Activated B cell treated with CpG ODN at 0.5 μM for 24 hours (primary cell): ENCODE measurements around the gene ZDHHC1. TPM values are rescaled to one million over a fixed set of nuclear protein-coding genes. Genes with fewer than 3 reads are reported as not detected.

Experiments
- ATAC-seq: fragments of 200-7000 bp; cut with Tn5 transposase; one replicate; pipeline ENCODE4 v1.10.0; 2021; ENCODE audit warnings: low read depth, mild to moderate bottlenecking, moderate library complexity
- CTCF ChIA-PET: fragments of 350-600 bp; sonication (Branson Sonifier 250); formaldehyde crosslinking; loops from one replicate; lab custom pipeline; 2021; ENCODE audit warnings: antibody characterized with exemption; lab: Charles Lee
- POLR2A ChIA-PET: fragments of 350-600 bp; sonication (Branson Sonifier 250); formaldehyde crosslinking; loops from one replicate; lab custom pipeline; 2021; ENCODE audit warnings: antibody characterized with exemption; lab: Charles Lee
- DNase-seq: peaks from one replicate; pipeline ENCODE4 v3.0.0; 2022
- H3K27ac Mint-ChIP-seq: one replicate; pipeline ENCODE4 v1.8.0; 2020; ENCODE audit warnings: mixed read lengths
- H3K27me3 Mint-ChIP-seq: one replicate; pipeline ENCODE4 v1.8.0; 2021; ENCODE audit warnings: mixed read lengths
- H3K36me3 Mint-ChIP-seq: one replicate; pipeline ENCODE4 v1.8.0; 2021; ENCODE audit warnings: low read depth, mixed read lengths
- H3K4me1 Mint-ChIP-seq: one replicate; pipeline ENCODE4 v1.8.0; 2021; ENCODE audit warnings: mixed read lengths
- H3K4me3 Mint-ChIP-seq: one replicate; pipeline ENCODE4 v1.8.0; 2020; ENCODE audit warnings: mild to moderate bottlenecking, mixed read lengths
- H3K9me3 Mint-ChIP-seq: one replicate; pipeline ENCODE4 v1.8.0; 2020; ENCODE audit warnings: mixed read lengths
- intact Hi-C: fragments of 100-400 bp; cut with micrococcal nuclease; formaldehyde crosslinking; loops from one replicate; pipeline ENCODE4 v1.15.1; 2024
- total RNA-seq: library from RNA; stranded (reverse); gene quantifications from 2 replicates; pipeline ENCODE4 v1.2.3, GENCODE V29; 2022
- TF ChIP-seq, protein P1 (sequence below): fragments of 200-600 bp; IDR thresholded peaks from one replicate; pipeline ENCODE4 v1.8.0; 2022; ENCODE audit warnings: antibody characterized with exemption, mild to moderate bottlenecking

The ZDHHC1 gene
- total RNA-seq, 1 donor from 2014 or later, result 3.8 TPM

- TF ChIP-seq, protein P1, sequence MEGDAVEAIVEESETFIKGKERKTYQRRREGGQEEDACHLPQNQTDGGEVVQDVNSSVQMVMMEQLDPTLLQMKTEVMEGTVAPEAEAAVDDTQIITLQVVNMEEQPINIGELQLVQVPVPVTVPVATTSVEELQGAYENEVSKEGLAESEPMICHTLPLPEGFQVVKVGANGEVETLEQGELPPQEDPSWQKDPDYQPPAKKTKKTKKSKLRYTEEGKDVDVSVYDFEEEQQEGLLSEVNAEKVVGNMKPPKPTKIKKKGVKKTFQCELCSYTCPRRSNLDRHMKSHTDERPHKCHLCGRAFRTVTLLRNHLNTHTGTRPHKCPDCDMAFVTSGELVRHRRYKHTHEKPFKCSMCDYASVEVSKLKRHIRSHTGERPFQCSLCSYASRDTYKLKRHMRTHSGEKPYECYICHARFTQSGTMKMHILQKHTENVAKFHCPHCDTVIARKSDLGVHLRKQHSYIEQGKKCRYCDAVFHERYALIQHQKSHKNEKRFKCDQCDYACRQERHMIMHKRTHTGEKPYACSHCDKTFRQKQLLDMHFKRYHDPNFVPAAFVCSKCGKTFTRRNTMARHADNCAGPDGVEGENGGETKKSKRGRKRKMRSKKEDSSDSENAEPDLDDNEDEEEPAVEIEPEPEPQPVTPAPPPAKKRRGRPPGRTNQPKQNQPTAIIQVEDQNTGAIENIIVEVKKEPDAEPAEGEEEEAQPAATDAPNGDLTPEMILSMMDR, result no peak
- Mint-ChIP-seq H3K4me3 (no peak overlapping the region), H3K36me3 (peaks cover 50% of the 10 kb centered on the region), H3K27ac (no peak overlapping the region), H3K27me3 (no peaks in the 10 kb centered on the region), H3K9me3 (no peaks in the 10 kb centered on the region), H3K4me1 (peaks cover 5% of the 10 kb centered on the region)
- DNase-seq, result no peak
- intact Hi-C loops, result no loop called here
- ChIA-PET POLR2A (no interaction called here), CTCF (interaction anchor here (1.5 kb wide), 1 partner anchor 12 kb away, joined by 3 read pairs; no protein-coding TSS in a partner anchor)
- ATAC-seq, result no peak
Measured at GRCh38 chr16:67458121-67458641, 41.9 kb upstream of the ZDHHC1 start.

GRCh38 chr16:67457611-67458010 is 41.3 kb upstream of the ZDHHC1 start:
- H3K9me3 Mint-ChIP-seq, result no peaks in the 10 kb centered on the region
- peaks cover 5% of the 10 kb centered on the region for H3K4me1 Mint-ChIP-seq
- ChIA-PET POLR2A (interaction anchor here (0.6 to 1.5 kb wide), 2 partner anchors 8 to 26 kb away, joined by 3 to 5 read pairs; no protein-coding TSS in a partner anchor), CTCF (no interaction called here)
- peaks cover 56% of the 10 kb centered on the region for H3K36me3 Mint-ChIP-seq
- ATAC-seq (no peak), DNase-seq (no peak)
- H3K27me3 Mint-ChIP-seq, result no peaks in the 10 kb centered on the region
- H3K4me3 Mint-ChIP-seq, result no peak overlapping the region
- H3K27ac Mint-ChIP-seq, result no peak overlapping the region
- intact Hi-C loops, result no loop called here
- TF ChIP-seq, protein P1, result no peak

- CTCF ChIA-PET, result interaction anchor here (1.1 to 1.5 kb wide), 3 partner anchors 9 to 29 kb away, joined by 3 to 5 read pairs (median 3); no protein-coding TSS in a partner anchor
- ATAC-seq (no peak), DNase-seq (no peak)
- Mint-ChIP-seq H3K27ac (peak overlapping the region; percentile 31), H3K4me1 (peaks cover 4% of the 10 kb centered on the region), H3K4me3 (no peak overlapping the region), H3K36me3 (peaks cover 55% of the 10 kb centered on the region), H3K9me3 (no peaks in the 10 kb centered on the region), H3K27me3 (no peaks in the 10 kb centered on the region)
- intact Hi-C loops, result no loop called here
- TF ChIP-seq, protein P1, result no peak
- POLR2A ChIA-PET, result interaction anchor here (1.5 kb wide), 1 partner anchor 9 kb away, joined by 3 read pairs; no protein-coding TSS in a partner anchor
Measured at GRCh38 chr16:67456391-67457081, 40.3 kb upstream of the ZDHHC1 start.

GRCh38 chr16:67454852-67455251 is 38.6 kb upstream of the ZDHHC1 start:
- Mint-ChIP-seq H3K9me3 (no peaks in the 10 kb centered on the region), H3K4me1 (peaks cover 3% of the 10 kb centered on the region), H3K27me3 (no peaks in the 10 kb centered on the region), H3K4me3 (no peak overlapping the region), H3K36me3 (peaks cover 59% of the 10 kb centered on the region), H3K27ac (no peak overlapping the region)
- ChIA-PET CTCF (no interaction called here), POLR2A (no interaction called here)
- DNase-seq (no peak), ATAC-seq (no peak)
- TF ChIP-seq, protein P1, result no peak
- intact Hi-C loops, result no loop called here

GRCh38 chr16:67454104-67454503 is 37.8 kb upstream of the ZDHHC1 start:
- ATAC-seq (no peak), DNase-seq (no peak)
- intact Hi-C loops, result no loop called here
- H3K4me3 Mint-ChIP-seq, result no peak overlapping the region
- ChIA-PET POLR2A (no interaction called here), CTCF (interaction anchor here (1.2 kb wide), 1 partner anchor 26 kb away, joined by 3 read pairs; no protein-coding TSS in a partner anchor)
- peaks cover 3% of the 10 kb centered on the region for H3K4me1 Mint-ChIP-seq
- H3K27ac Mint-ChIP-seq, result no peak overlapping the region
- peaks cover 65% of the 10 kb centered on the region for H3K36me3 Mint-ChIP-seq
- H3K9me3 Mint-ChIP-seq, result no peaks in the 10 kb centered on the region
- TF ChIP-seq, protein P1, result no peak
- H3K27me3 Mint-ChIP-seq, result no peaks in the 10 kb centered on the region
